Activated naive CD4-positive, alpha-beta T cell treated with anti-CD3 and anti-CD28 coated beads, Interleukin-2, amount 50 U/mL, for 16 hours (primary cell): ENCODE measurements around the gene TREM1.
"Not testable (repeated sequence)": the region's sequence is repeated elsewhere in the genome, so short reads cannot be mapped to it uniquely, and the experiment has no call there.

Experiments used
- DNase-seq: peaks from one replicate; pipeline ENCODE4 v3.0.0-alpha.2; 2020

Gene TREM1

GRCh38 chr6:41257369-41258195 lies 28.9 kb downstream of the TREM1 start:
- no peak for DNase-seq

DNA sequence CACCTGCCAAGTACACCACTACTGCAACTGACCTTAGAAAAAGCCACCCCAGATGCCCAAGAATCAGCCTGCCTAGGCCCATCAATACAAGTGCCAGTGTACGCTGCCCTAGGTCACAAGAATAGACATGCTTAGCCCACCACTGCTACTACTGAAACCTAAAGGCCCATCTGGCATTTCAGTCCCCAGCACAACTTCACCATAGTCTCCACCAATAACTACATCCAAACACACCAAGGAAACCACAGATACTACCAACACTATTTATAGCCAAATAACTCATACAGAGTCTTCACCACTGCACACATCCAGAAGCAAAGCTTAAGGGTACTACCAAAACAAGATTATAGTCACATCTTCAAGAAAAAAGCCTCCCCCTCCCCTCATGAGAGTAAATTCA lies 30.1 kb downstream of the TREM1 start:
- DNase-seq: no peak

GRCh38 chr6:41255638-41256246 lies 30.7 kb downstream of the TREM1 start:
- DNase-seq: no peak

DNA sequence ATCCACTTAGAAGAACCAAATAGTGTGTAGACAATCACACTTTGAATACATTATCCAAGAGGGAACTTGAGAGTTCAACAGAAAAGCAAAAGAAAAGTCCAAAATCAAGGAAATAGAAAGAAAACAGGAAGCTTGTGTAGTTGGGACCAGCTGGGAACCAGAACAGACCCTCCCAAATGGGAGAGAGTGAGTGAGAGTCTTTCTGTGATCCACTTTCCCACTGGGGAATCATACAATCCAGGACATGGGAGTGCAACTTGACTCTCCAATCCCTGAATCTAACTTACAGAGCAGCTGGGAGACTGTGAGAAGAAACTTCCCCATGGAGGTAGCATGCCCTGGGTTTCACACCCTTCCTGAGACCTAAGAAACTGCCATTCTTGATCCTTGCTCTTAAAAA lies 31.4 kb downstream of the TREM1 start:
- no peak for DNase-seq

- DNase-seq: no peak
These were observed 33.9 kb downstream of the TREM1 start for GRCh38 chr6:41252401-41253169.

- DNase-seq: no peak
These were observed 38.4 kb downstream of the TREM1 start for GRCh38 chr6:41247882-41248705.

DNA sequence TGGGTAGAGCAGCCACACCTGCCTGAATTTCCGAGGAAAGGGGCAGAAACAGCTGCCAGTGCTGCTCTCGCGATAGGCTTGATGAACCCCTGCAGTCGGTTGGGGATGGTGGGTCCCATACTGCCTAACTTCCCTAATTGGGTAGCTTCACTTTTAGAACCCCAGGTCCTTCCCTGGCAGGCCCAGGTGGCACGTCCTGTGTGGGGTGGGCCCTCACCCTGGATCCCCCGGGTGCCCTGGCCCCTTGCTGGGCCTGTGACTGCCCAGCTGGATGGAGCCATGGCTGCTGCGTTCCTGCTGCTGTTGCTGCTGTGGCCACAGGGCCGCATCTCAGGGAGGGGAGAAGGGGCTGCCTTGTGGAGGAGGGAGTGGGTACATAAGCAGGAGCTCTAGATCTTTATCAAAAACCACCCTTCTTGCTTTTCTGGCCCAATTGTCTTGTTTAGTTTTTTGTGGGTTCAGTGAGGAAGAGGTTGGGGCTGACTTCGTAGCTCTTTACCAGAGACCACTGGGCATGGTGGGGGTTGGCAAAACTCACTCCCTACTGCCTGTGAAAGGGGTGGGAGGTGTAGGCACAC lies 39.1 kb downstream of the TREM1 start:
- DNase-seq: no peak

DNA sequence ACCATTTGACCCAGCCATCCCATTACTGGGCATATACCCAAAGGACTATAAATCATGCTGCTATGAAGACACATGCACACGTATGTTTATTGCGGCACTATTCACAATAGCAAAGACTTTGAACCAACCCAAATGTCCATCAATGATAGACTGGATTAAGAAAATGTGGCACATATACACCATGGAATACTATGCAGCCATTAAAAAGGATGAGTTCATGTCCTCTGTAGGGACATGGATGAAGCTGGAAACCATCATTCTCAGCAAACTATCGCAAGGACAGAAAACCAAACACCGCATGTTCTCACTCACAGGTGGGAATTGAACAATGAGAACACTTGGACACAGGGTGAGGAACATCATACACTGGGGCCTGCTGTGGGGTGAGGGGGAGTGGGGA lies 40.0 kb downstream of the TREM1 start:
- DNase-seq: not testable (repeated sequence)

DNA sequence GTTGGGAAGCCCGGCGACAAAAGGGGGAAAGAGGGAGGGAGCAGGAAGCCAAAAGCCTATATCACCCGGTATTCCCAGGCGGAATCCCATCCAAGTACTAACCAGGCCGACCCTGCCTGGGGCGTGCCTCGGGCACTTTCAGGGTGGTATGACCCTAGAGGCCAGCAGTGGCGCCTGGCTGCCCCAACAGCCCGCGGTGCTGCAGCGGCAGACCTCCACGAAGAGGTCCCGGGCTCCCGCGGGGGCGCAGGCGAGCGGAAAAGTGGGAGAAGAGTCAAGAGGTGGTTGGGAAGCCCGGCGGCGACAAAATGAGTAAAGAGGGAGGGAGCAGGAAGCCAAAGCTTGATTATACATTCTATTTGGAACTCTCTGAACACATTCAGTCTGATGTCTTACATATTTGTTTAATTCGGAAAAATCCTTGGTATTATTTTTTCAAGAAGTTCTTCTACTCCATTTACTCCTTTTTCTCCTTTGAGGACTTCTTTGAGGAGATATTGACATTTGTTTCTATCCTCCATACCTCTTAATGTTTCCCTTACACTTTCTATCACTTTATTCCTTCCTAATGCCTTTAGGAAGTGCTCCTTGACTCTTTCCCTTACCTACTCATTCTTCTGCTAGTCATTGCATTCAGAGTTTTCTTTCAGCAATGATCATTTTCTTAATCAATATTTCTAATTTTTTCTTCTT lies 46.9 kb downstream of the TREM1 start:
- no peak for DNase-seq

DNA sequence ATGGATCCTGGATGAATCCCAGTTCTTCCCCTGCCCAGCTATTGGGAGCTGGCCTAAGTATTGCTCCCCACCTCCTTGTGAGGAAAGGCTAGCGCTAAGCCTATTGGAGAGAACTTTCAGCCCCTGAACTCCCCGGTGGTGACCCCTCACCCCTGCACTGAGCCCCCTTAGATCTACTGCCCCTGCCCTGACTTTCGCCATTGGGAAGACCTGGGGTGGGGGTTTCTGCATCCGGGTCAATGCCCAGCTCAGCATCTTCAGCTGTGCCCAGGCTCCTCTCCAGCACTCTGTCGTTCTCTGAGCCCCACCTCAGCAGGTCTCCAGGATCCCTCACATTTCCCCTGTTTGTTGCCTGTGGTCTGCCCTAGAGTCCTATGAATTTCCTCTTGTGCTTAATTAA lies 49.4 kb downstream of the TREM1 start:
- DNase-seq: no peak

GRCh38 chr6:41236276-41236675 lies 50.2 kb downstream of the TREM1 start:
- no peak for DNase-seq

- DNase-seq: no peak
These were observed 53.8 kb downstream of the TREM1 start for GRCh38 chr6:41232667-41233066.

- no peak for DNase-seq
These were observed 55.2 kb downstream of the TREM1 start for GRCh38 chr6:41231246-41231645.

- DNase-seq: no peak
These were observed 56.8 kb downstream of the TREM1 start for GRCh38 chr6:41229721-41230120.

DNA sequence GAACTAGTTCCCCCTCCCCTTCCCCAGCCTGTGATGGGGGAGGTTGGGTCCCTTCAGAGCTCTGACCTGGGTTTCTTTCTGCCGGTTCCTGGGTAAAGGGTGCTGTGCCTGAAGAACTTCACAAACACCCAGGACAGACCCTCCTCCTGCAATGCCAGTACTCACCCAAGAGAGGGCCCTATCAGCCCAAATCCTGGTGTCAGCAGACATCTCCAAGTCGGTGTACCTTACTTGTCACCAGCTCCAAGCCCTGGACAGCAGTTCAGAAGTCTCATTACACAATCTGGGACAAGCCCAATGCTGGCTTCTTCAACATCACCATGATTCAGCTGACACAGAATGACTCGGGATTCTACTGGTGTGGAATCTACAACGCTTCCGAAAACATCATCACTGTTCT lies 57.9 kb downstream of the TREM1 start:
- no peak for DNase-seq

DNA sequence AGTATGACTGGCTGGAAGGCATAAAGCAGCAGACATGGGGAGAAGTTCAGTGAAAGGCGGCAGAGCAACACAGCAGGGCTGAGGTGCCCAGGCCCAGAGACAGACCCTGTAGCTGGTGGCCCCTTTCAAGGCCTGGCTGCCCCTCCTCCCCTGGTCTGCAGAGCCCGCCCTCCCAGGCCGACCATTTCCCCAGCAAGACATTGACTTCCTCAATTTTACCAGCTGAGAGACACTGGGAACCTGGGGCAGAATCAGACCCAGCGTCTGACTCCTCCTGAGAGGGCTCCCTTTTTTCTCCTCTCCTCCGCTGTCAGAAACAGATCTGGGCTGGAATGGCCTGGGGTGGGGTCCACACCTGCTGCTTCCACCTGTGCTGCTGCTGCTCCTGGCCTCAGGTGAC lies 58.4 kb downstream of the TREM1 start, which contains the start of gene TREML4:
TSS of gene TREML4 (plus strand) at position 254 of the 400 bp plus-strand sequence. CDS start at position 333, 79 bp downstream.
- DNase-seq: no peak

DNA sequence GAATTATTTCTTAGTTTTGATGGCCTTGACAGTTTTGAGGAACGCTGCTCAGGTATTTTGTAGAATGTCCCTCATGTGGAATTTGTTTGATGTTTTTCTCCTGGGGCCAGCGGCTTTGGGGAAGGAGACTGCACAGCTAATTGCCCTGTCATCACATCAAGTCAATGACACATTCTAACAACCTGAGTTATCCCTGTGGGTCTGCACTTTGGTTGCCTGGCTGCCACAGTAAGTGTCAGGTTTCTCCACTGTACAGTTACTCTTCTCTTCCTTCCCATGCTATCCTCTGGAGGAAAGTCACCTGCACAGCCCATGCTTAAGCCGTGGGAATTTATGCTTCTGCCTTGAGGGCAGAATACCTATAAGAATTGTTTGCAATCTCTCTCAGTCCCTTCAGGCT lies 59.7 kb downstream of the TREM1 start:
- no peak for DNase-seq

GRCh38 chr6:41224800-41225199 lies 61.7 kb downstream of the TREM1 start:
- DNase-seq: no peak
